Kidney tubule cell (primary cell): ENCODE measurements around the gene BMP2K.
"Not testable (repeated sequence)": the region's sequence is repeated elsewhere in the genome, so short reads cannot be mapped to it uniquely, and the experiment has no call there.

ENCODE experiments used
- DNase-seq: peaks from one replicate; pipeline ENCODE4 v3.0.0-alpha.2; 2018; ENCODE audit warnings: low spot score

Gene BMP2K

DNA sequence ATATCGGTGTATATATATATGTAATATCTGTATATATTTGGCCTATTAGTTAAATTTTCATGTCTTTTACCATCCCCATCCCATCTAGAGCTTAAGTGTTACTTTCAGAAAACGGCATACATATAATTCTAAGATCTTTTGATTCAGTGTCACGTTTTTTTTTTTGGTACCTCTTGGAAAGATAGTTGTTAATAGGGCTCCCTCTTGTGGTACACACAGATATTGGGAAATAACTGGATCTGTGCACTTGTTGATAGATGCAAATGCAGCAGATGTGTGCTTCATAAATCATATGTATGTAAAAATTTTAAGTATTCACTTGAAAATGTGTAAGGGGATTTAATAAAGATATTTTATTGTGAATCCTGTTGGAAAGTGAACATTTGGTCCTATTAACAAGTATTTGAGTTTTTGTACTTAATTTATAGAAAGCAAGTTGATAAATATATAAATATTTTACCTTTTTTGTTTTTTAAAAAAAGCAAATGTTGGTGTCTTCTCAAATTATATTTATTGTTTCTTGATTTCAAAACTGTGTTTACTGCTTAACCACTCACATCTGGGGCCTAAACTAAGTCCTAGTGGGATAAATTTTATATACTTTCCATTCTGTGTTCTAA, 88.4 kb downstream of the BMP2K start:
- DNase-seq: peak; percentile 75

DNA sequence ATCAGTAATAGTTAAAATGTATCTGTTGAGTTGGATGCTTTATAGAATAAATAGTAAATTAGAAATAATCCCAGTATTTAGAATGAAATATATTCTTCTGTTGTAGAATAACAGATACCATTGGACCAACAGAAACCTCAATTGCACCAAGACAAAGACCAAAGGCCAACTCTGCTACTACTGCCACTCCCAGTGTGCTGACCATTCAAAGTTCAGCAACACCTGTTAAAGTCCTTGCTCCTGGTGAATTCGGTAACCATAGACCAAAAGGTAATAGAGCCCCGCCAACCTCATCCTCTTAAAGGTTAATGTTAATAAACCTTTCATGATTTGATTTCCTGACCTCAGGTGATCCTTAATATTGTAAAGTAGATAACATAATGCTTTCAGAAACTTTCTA, 89.3 kb downstream of the BMP2K start:
- no peak for DNase-seq

DNA sequence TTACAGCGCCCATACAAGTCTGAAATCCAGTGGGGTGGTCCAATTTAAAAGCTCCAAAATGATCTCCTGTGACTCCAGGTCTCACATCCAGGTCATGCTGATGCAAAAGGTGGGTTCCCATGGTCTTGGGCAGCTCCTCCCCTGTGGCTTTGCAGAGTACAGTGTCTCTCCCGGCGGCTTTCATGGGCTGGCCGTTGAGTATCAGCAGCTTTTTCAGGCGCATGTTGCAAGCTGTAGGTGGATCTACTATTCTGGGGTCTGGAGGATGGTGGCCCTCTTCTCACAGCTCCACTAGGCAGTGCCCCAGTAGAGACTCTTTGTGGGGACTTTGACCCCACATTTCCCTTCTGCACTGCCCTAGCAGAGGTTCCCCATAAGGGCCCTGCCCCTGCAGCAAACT, 92.6 kb downstream of the BMP2K start:
- DNase-seq: not testable (repeated sequence)

DNA sequence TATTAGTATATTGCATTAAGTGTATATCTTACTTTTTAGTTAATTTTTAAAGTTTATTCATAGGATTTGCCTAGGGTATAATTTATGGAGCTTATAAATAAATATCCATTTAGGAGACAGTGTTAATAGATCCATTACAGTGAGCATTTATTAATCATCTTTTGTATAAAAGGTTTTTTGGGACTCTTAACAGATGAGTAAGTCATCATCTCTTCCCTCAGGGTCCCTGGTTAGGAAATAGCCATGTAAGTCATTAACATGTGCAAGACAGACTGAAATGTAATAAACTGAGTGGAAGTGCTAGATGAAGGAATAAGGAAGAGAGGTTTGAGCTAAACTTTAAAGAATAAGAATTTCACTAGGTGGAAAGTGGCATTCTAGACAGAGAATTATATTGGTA, 93.9 kb downstream of the BMP2K start:
- DNase-seq: peak; percentile 4

DNA sequence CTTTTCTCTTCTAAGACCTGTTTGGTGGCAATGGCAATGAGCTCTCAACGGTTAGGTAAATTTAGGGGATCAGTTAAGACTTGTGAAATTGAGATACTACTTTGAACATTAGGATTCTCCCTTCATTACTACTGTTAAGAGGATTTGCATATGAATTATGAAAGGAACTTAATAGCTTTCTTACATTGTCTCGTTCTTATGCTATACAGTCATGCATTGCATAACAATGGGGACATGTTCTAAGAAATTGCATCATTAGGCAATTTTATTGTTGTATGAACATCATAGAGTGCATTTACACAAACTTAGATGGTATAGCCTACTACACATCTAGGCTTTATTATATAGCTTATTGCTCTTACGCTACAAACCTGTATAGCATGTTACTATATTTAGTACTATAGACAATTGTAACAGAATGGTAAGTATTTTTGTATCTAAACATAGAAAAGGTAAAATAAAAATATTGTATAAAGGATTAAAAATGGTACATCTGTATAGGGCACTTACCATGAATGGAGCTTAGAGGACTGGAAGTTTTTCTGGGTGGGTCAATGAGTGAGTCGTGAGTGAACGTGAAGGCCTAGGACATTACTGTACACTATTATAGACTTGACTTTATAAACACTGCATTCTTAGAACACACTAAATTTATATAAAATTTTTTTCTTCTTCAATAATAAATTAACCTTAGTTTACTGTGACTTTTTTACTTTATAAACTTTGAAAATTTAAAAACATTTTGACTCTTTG, 100.6 kb downstream of the BMP2K start:
- no peak for DNase-seq

DNA sequence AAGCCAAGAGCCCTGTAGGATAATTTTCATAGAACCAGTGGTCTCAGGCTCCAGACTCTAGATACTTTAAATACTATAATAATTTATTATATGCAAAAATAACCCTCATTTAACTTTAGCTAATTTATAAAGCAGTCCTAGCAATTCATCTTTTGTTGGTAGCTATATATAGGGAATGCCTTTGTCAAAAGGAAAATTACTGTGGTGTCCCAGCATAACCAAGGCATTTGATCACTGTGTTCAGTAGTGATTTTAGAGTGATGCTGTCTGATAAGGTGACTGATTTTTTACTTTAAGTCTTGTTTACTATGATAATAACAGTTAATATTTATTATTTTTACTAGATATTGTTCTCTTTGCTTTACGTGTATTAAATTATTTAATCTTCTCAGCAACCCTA, 101.9 kb downstream of the BMP2K start:
- DNase-seq: no peak

DNA sequence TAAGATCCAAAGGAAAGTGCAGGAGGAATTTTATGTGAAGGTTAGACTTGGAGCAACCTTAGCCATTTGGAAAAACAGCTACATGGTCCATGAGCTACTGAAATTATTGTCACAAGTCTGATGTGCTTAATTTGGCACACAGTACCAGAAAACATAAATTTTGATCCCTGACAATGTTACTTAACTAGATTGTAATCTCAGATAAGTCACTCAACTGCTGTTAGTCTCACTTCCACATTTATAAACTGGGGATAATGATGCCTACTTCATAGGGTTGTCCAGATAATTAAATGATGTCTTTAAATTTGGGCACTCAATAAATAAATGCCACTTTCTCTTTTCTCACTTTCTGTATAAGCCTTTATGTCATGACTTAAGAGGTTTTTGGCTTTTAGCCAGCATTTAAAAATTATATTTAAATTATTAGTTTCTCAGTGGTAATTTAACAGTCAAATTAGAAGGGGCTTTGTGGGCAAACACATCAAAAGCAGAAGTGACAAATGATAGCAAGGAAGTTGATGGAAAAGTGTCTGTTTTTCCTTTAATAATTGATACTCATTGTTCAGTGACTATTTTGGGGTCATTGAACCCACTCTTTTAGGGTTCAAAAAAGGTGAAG, 104.8 kb downstream of the BMP2K start:
- DNase-seq: no peak

DNA sequence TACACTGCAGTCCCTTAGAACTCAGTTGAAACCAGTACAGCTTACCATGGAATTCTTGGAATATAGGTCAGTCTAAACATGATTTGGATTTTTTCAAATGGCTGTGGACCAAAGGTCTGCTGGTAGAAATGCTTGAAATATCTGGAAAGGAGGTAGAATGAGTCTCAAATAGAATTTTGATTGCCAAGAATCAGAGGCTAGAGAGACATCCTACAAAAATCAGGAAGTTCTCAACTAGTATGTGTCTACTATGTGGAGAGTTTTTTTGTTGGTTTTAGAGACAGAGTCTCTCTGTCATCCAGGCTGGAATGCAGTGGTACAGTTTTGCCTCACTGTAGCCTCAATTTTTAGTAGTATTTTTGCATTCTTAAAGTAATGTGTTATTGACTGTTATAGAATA, 109.4 kb downstream of the BMP2K start:
- no peak for DNase-seq

DNA sequence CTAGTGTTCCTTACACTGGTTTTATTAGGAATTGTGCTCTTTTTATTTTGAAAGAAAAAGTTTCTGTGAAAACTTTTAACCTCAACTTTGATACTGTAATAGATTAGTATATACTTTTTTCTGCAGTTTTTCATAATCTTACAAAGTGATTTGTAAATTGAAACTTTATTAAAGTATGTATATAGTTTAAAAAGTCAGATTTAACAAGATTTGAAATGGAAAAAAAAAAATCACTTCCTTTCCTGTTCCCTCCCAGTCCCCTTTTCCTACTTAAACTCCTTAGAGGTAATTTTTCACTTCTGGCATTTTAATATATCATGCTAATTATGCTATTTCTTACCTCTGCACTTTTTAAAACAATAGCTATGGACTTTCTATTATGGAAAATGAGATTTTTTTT, 113.8 kb downstream of the BMP2K start:
- no peak for DNase-seq

DNA sequence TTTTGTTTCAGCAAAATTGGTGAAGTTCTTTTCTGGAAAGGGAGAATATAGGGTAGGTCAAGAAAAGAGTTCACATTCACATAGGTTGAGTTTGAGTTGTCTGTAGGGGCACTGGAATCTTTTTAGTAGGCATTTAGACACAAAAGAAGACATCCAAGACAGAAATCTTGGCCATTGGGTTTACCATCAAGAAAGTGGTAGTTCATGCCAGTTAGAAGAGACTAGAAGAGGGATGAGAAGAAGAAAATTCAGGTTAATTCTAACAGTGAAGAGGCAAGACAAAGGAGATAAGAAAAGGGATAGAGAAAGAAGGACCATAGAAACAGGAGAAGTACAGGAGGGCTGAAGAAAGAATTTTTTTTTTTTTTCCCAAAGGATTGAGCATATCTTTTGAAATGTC, 123.2 kb downstream of the BMP2K start:
- DNase-seq: no peak

DNA sequence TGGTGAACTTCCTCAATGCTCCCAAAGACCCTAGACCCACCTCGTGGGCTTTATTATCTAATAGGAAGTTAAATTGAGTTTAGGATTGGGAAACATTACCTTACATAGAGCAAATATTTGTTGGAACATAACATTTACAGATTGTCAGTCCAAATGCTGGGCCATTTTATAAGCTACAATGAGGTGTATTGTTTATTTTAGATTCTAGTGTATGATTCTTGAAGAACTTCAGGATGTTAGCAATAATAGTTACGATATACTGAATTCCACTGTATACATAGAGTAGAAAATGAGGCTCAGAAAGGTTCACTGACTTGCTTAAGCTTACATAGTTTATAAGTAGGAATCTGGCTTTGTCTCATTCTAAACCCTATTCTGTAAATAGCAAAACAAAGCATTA, 125.7 kb downstream of the BMP2K start:
- DNase-seq: no peak

DNA sequence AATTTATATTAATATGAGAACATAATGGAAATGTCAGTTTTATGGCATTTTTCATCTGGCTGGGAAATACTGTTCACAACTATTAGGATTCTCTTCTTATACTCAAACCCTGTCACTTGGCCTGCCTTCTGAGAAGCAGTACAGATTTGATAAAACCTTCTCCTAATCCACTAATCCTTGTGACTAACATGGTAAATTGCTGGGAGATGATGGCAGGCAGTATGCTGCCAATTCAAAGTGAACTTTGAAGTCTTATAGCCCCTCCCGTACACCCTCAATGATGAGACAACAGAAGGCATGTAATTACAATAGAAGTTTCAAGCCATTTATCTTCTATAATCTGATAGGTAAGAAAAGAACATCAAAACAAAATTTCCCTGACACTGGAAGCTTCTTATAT, 126.1 kb downstream of the BMP2K start:
- DNase-seq: no peak

DNA sequence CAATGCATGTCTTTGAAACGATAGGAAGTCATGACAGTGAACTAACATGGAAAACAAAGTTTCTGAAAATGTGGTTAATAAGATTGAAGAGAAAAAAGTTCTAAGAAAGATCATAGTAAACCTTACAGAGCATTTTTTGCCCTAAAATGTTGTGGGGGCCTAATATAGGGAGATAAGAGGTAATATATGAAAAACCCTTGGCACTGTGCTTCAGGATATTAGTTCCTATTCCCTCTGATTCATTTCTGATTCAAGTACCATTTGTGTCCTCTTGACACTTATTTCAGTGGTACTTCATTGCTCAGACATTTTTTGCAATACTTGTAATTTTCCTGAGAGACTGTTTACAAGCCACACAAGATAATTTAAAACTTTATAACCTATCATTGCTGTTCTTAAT, 128.0 kb downstream of the BMP2K start:
- no peak for DNase-seq

DNA sequence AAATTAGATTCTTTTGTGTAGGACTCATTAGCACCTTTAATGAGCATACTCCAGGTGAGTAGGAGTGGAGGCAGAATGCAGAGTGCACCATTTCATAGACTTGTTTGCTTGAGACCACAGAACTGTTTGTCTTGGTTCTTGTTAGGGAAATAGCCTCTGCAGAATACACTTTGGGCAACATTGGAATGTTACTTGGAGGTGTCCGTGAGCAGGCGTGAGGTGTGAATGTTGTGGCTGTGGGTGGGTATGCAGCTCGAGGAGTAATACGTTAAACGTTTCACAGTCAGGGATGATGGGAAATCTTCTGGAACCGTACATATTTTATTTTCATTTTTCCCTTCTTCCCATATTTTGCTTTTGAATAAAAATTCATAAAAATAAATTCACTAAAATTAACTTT, 131.5 kb downstream of the BMP2K start:
- no peak for DNase-seq

DNA sequence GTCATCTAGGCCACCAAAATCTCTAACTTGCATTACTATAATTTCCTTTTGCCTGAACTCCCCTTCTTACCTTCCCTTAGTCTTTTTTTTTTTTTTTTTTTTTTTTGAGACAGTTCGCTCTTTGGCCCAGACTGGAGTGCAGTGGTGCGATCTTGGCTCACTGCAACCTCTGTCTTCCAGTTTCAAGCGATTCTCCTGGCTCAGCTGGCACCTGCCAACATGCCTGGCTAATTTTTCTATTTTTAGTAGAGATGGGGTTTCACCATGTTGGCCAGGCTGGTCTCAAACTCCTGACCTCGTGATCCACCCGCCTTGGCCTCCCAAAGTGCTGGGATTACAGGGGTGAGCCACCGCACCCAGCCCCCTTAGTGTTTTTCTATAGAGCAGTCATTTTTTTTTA, 132.8 kb downstream of the BMP2K start:
- not testable (repeated sequence) for DNase-seq

DNA sequence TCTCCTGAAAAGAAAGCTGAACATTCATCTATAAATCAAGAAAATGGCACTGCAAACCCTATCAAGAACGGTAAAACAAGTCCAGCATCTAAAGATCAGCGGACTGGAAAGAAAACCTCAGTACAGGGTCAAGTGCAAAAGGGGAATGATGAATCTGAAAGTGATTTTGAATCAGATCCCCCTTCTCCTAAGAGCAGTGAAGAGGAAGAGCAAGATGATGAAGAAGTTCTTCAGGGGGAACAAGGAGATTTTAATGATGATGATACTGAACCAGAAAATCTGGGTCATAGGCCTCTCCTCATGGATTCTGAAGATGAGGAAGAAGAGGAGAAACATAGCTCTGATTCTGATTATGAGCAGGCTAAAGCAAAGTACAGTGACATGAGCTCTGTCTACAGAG, 134.5 kb downstream of the BMP2K start:
- no peak for DNase-seq

DNA sequence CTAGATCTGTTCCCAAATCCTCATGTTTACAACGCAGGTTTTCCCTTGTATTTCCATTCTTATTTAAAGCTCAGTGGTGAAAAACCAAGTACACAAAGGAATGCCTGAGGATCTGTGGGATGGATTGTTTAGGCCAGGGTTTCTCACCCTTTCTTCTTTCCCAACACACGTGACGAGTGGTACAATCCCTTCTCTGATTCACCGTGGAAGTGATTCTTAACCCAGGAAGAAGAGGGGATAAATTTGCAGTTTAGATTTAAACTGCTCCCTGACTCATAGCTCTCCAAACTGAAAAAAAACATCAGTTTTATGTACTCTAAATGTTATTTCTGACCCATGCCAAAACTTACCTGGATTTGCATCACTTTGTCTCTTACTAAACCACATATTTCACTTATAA, 146.1 kb downstream of the BMP2K start:
- DNase-seq: peak; percentile 14

DNA sequence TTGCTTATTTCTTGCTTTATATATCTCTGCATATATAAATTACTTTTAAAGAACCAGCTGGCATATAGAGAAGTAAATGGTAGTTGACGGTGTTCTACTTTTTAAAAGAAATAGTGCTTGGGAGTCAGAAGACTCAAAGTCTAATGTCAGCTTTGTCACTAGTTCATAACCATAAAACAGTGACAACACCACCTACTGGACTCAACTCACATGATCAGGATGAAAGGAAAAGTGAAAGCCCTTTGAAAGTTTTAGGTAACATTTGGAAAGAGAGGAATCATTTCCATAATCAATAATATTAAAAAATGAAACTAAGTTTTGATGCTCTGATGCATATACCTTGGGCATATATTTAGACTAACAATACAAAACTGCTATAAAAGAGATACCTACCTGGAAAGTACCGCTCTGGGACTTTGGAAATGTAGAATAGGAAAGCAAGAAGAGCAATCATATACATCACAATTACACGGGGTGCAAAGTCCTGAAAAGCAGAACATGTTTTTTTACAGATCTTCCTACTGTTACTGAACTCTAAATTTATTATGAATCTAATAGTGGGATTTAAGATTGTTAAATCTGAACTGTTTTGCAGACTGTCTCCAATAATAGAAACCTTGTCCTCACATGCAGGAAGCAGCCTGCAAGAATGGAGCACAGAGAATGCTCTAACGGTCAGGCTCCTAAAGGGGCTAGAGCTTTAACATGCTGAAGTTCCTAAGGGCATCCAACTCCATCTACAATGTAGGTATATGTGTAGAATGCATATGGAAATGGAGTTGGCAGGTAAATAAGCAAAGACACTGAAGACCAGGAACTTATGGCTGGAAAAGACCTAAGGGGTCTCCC, 147.5 kb downstream of the BMP2K start:
- DNase-seq: peak; percentile 7

DNA sequence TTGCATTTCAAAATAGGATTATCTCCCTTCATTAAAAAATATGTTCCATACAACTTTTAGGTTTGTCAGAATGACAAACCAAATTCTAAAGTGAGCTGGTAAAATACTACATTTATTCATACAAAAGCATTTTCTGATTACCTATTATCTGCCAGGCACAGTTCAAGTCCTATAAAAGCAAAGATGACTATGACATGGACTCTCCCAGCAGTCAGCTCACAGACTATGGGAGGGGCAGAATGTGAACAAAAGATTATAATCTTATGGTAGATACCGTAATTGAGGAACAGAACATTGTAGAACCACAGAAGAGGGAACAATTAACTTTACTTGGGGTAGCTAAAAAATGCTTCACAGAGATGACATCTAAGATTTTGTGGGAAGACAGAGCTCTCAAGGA, 150.7 kb downstream of the BMP2K start:
- no peak for DNase-seq

DNA sequence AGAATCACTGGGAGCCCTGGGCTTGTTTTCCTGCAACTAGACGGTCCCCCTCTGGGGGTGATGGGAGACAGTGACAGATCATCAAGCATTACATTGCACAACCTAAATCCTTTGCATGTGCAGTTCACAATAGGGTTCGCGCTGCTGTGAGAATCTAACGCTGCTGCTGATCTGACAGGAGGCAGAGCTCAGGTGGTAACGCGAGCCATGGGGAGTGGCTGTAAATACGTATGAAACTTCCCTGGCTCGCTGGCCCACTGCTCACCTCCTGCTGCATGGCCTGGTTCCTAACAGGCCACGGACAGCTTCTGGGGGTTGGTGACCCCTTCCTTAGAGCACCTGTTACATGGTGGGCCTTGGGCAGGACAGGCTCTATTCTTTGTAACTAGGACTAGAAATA, 152.7 kb downstream of the BMP2K start:
- no peak for DNase-seq

DNA sequence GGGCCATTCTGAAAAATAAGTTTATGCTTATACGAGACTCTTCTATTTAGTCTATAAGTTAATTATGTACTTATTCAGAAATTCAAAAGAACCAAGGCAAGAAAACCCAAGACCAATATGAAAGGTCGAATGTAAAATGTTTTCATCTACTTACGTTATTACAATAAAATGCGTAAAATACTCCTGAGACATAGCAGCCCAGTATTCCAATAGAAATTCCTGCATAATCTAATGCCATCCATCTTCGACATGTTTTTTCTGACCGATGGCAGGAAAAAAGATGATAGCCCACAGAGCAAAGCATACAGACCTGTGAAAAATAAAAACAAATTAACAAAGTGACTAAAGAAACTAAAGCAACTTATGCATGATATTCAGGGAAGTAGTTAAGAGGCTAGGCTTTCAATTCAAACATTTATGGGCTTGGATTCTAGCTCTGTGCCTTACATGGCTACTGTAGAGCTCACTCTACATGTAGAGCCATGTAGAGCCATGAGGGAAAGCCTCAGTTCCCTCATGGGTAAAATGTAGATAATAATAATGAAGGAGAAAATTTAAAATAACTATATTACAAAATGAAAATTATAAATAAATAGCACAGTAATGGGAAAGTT, 154.0 kb downstream of the BMP2K start:
- no peak for DNase-seq

DNA sequence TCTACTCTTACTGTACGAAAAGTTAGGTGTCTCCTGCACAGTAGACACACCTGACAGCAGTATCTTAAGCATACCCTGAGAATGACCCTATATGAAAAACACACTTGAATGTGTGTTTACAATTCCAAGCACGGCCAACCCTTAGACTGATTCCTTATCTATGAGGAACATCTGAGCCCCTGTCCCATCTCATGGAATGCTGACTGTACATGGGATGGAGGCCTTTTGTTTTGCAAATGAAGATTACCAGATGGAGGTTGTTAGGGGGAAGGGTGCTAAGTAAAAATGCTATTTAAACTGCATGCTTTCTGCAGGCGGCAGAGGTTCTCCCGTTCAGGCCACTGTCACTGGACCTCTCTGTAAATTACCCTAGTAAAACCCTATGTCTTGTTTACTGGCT, 160.8 kb downstream of the BMP2K start:
- no peak for DNase-seq
